Astrocyte (in vitro differentiated cells and primary cell): ENCODE measurements around the gene RASSF5. TPM values are rescaled to one million over a fixed set of nuclear protein-coding genes. Genes with fewer than 3 reads are reported as not detected.

ENCODE experiments used
- DNase-seq: peaks from one replicate; pipeline ENCODE4 v3.0.0-alpha.2; 2010; ENCODE audit warnings: low read depth
- FAIRE-seq: peaks from 2 replicates; lab custom pipeline; 2011; peaks lifted over from hg19 to GRCh38; lab: Jason Lieb, UNC
- H2AFZ ChIP-seq: 2 replicates; pipeline ENCODE4 v1.6.0; 2012; ENCODE audit warnings: low read depth, low read length, inconsistent platforms
- H3K27ac ChIP-seq: 2 replicates; pipeline ENCODE4 v1.5.1; 2011; ENCODE audit warnings: low read depth, low read length, inconsistent platforms
- H3K27me3 ChIP-seq: 2 replicates; pipeline ENCODE4 v1.6.0; 2011; ENCODE audit warnings: low read length, inconsistent platforms; ENCODE audit not compliant: insufficient read depth
- H3K36me3 ChIP-seq: 2 replicates; pipeline ENCODE4 v1.5.1; 2011; ENCODE audit warnings: low read length, inconsistent platforms; ENCODE audit not compliant: insufficient read depth
- H3K4me1 ChIP-seq: 2 replicates; pipeline ENCODE4 v1.5.1; 2011; ENCODE audit warnings: low read length, inconsistent platforms; ENCODE audit not compliant: insufficient read depth
- H3K4me2 ChIP-seq: 2 replicates; pipeline ENCODE4 v1.6.0; 2012; ENCODE audit warnings: low read length, inconsistent platforms
- H3K4me3 ChIP-seq: 2 replicates; pipeline ENCODE4 v1.5.1; 2011; ENCODE audit warnings: low read depth, mild to moderate bottlenecking, low read length, inconsistent platforms; ENCODE audit not compliant: insufficient read depth
- H3K79me2 ChIP-seq: 2 replicates; pipeline ENCODE4 v1.6.0; 2012; ENCODE audit warnings: mild to moderate bottlenecking, low read length, inconsistent platforms; ENCODE audit not compliant: insufficient read depth
- H3K9ac ChIP-seq: 2 replicates; pipeline ENCODE4 v1.6.0; 2012; ENCODE audit warnings: mild to moderate bottlenecking, low read length, inconsistent platforms
- H3K9me3 ChIP-seq: 2 replicates; pipeline ENCODE4 v1.5.1; 2012; ENCODE audit warnings: low read depth, mild to moderate bottlenecking, low read length, inconsistent platforms; ENCODE audit not compliant: insufficient read depth
- H4K20me1 ChIP-seq: 2 replicates; pipeline ENCODE4 v1.6.0; 2012; ENCODE audit warnings: low read length, inconsistent platforms; ENCODE audit not compliant: insufficient read depth
- H3K27ac Mint-ChIP-seq: one replicate; pipeline ENCODE4 v1.8.0; 2021; ENCODE audit warnings: mild to moderate bottlenecking, mixed read lengths; ENCODE audit not compliant: unreplicated experiment
- H3K27me3 Mint-ChIP-seq: one replicate; pipeline ENCODE4 v1.8.0; 2021; ENCODE audit warnings: low read depth, mixed read lengths; ENCODE audit not compliant: unreplicated experiment
- H3K36me3 Mint-ChIP-seq: one replicate; pipeline ENCODE4 v1.8.0; 2021; ENCODE audit warnings: low read depth, mixed read lengths; ENCODE audit not compliant: unreplicated experiment
- H3K4me1 Mint-ChIP-seq: one replicate; pipeline ENCODE4 v1.8.0; 2021; ENCODE audit warnings: low read depth, mixed read lengths; ENCODE audit not compliant: unreplicated experiment
- H3K4me3 Mint-ChIP-seq: one replicate; pipeline ENCODE4 v1.8.0; 2021; ENCODE audit warnings: mild to moderate bottlenecking, moderate library complexity, mixed read lengths; ENCODE audit not compliant: unreplicated experiment
- H3K9me3 Mint-ChIP-seq: one replicate; pipeline ENCODE4 v1.8.0; 2021; ENCODE audit warnings: mild to moderate bottlenecking, mixed read lengths; ENCODE audit not compliant: unreplicated experiment
- EZH2 ChIP-seq: IDR thresholded peaks from 2 replicates; pipeline ENCODE4 v1.6.1; 2012; ENCODE audit warnings: mild to moderate bottlenecking, low read length, inconsistent platforms; ENCODE audit not compliant: insufficient read depth
- total RNA-seq: library from RNA; stranded (reverse); gene quantifications from 2 replicates; pipeline ENCODE4 v1.2.1, GENCODE V29; 2021
- TF ChIP-seq, protein P1 (sequence below): IDR thresholded peaks from 2 replicates; pipeline ENCODE4 v1.5.1; 2011; ENCODE audit warnings: low read depth, mild to moderate bottlenecking, inconsistent platforms, low read length, moderate library complexity; ENCODE audit not compliant: insufficient read depth

Gene RASSF5
- total RNA-seq, 1 donor from 2014 or later = 0.43 TPM

DNA sequence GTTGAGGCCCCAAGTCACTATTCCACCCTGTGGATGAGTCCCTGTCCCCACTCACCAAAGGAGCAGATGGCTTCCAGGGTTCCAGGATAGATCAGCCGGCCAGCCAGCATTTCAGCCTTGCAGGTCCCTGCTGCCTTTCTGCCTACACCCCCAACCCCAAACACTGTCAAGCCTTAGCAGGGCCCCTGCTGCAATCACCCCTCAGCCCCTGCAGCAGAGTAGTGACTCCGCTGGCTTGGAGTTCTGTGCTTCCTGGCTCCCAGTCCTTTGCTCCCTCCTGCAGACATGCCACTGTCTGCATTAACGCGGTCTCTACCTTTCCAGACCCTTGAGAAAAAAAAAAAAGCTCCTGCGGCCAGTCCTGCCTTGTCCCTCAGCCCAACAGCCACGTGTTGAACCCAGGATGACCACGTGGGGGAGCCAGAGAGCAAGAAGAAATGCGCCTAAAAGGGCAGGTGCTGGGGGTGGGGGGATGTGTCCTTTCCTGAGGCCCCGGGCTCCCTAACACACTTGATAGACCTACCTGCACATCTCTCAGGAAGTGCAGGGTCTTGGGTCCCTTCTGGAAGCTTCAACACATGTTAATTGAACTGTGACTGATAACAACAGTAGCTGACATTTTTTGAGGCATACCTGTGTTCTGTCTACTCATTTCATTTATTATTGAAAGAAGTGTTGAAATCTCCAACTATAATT lies 37.4 kb downstream of the RASSF5 start:
- H3K27me3 ChIP-seq = peaks cover 4% of the 10 kb centered on the region
- no peak overlapping the region for H2AFZ ChIP-seq
- no peak overlapping the region for H3K27ac Mint-ChIP-seq
- H3K9me3 ChIP-seq = no peaks in the 10 kb centered on the region
- peaks cover 3% of the 10 kb centered on the region for H3K36me3 Mint-ChIP-seq
- no peaks in the 10 kb centered on the region for H3K4me1 Mint-ChIP-seq
- no peak overlapping the region for H3K4me3 ChIP-seq
- no peaks in the 10 kb centered on the region for H3K4me1 ChIP-seq
- no peak overlapping the region for H3K27ac ChIP-seq
- no peak overlapping the region for H3K4me3 Mint-ChIP-seq
- H3K36me3 ChIP-seq = no peaks in the 10 kb centered on the region
- no peak for TF ChIP-seq EZH2
- TF ChIP-seq, protein P1, sequence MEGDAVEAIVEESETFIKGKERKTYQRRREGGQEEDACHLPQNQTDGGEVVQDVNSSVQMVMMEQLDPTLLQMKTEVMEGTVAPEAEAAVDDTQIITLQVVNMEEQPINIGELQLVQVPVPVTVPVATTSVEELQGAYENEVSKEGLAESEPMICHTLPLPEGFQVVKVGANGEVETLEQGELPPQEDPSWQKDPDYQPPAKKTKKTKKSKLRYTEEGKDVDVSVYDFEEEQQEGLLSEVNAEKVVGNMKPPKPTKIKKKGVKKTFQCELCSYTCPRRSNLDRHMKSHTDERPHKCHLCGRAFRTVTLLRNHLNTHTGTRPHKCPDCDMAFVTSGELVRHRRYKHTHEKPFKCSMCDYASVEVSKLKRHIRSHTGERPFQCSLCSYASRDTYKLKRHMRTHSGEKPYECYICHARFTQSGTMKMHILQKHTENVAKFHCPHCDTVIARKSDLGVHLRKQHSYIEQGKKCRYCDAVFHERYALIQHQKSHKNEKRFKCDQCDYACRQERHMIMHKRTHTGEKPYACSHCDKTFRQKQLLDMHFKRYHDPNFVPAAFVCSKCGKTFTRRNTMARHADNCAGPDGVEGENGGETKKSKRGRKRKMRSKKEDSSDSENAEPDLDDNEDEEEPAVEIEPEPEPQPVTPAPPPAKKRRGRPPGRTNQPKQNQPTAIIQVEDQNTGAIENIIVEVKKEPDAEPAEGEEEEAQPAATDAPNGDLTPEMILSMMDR = peak; percentile 81
- no peaks in the 10 kb centered on the region for H3K9me3 Mint-ChIP-seq
- H3K9ac ChIP-seq = no peak overlapping the region
- H3K4me2 ChIP-seq = no peak overlapping the region
- no peaks in the 10 kb centered on the region for H4K20me1 ChIP-seq
- no peak for FAIRE-seq
- peaks cover 31% of the 10 kb centered on the region for H3K27me3 Mint-ChIP-seq
- DNase-seq = no peak
- H3K79me2 ChIP-seq = no peaks in the 10 kb centered on the region

DNA sequence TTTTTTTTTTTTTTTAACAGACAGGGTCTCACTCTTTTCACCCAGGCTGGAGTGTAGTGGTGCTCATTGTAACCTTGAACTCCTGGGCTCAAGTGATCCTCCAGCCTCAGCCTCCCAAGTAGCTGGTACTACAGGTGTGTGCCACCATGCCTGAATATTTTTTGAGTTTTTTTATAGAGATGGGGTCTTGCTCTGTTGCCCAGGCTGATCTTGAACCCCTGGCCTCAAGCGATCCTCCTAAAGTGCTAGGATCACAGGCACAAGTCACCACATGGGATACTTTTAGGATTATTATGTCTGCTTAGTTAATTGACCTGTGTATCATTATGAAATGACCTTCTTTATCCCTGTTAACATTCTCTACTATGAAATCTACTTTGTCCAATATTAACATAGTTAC lies 38.0 kb downstream of the RASSF5 start:
- no peak overlapping the region for H3K9ac ChIP-seq
- TF ChIP-seq, protein P1 = no peak
- no peak for TF ChIP-seq EZH2
- H3K27me3 Mint-ChIP-seq = peaks cover 34% of the 10 kb centered on the region
- no peak overlapping the region for H3K27ac Mint-ChIP-seq
- H3K36me3 Mint-ChIP-seq = peaks cover 2% of the 10 kb centered on the region
- no peak overlapping the region for H3K4me2 ChIP-seq
- H3K9me3 Mint-ChIP-seq = no peaks in the 10 kb centered on the region
- DNase-seq (no peak), FAIRE-seq (no peak)
- no peaks in the 10 kb centered on the region for H3K4me1 Mint-ChIP-seq
- H3K4me3 ChIP-seq = no peak overlapping the region
- H3K9me3 ChIP-seq = no peaks in the 10 kb centered on the region
- H3K27ac ChIP-seq = no peak overlapping the region
- H3K36me3 ChIP-seq = no peaks in the 10 kb centered on the region
- no peaks in the 10 kb centered on the region for H4K20me1 ChIP-seq
- H2AFZ ChIP-seq = no peak overlapping the region
- H3K4me3 Mint-ChIP-seq = no peak overlapping the region
- no peaks in the 10 kb centered on the region for H3K4me1 ChIP-seq
- H3K27me3 ChIP-seq = peaks cover 4% of the 10 kb centered on the region
- no peaks in the 10 kb centered on the region for H3K79me2 ChIP-seq

DNA sequence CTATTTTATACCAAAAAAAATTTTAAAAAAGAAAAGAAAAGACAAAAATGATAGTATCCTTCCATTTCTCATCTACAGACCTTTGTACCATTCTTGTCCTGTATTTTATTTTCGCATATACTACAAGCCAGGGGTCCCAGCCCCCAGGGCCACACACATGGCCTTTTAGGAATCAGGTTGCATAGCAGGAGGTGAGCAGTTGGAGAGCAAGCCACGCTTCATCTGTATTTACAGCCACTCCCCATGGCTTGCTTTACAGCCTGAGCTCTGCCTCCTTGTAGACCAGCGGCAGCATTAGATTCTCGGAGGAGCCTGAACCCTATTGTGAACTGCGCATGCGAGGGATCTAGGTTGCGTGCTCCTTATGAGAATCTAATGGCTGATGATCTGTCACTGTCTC lies 39.8 kb downstream of the RASSF5 start:
- Histone ChIP-seq H4K20me1 (no peaks in the 10 kb centered on the region), H3K27ac (no peak overlapping the region), H3K79me2 (no peaks in the 10 kb centered on the region), H3K4me3 (no peak overlapping the region), H3K4me2 (no peak overlapping the region), H3K4me1 (no peaks in the 10 kb centered on the region), H3K9me3 (no peaks in the 10 kb centered on the region), H2AFZ (no peak overlapping the region), H3K27me3 (peaks cover 4% of the 10 kb centered on the region), H3K36me3 (no peaks in the 10 kb centered on the region), H3K9ac (no peak overlapping the region)
- FAIRE-seq = no peak
- no peaks in the 10 kb centered on the region for H3K4me1 Mint-ChIP-seq
- no peak overlapping the region for H3K4me3 Mint-ChIP-seq
- peaks cover 35% of the 10 kb centered on the region for H3K27me3 Mint-ChIP-seq
- no peak for DNase-seq
- no peak overlapping the region for H3K27ac Mint-ChIP-seq
- no peaks in the 10 kb centered on the region for H3K9me3 Mint-ChIP-seq
- TF ChIP-seq, protein P1 = no peak
- peaks cover 2% of the 10 kb centered on the region for H3K36me3 Mint-ChIP-seq
